Peyer's patch (tissue), 4 donors: ENCODE data around the gene CLCN4.

Experiments used
- CTCF ChIP-seq, 6 experiments: fragments of 450-650 bp in 4 of 6; fragments of 200-600 bp in 2 of 6; sonication (generic) in 1 of 6; IDR thresholded peaks; one replicate each; pipeline ENCODE4 v1.5.1; 2017 to 2019; ENCODE audit warnings: antibody characterized with exemption in 6 of 6, mild to moderate bottlenecking in 3 of 6, moderate library complexity in 1 of 6
- POLR2A ChIP-seq, 2 donors: fragments of 450-650 bp; IDR thresholded peaks; one replicate each; pipeline ENCODE4 v1.5.1; 2017; ENCODE audit warnings: antibody characterized with exemption in 2 of 2, mild to moderate bottlenecking in 2 of 2, moderate library complexity in 2 of 2

GRCh38 chrX:10173331-10173900 is 16.6 kb downstream of the CLCN4 start:
- no peak for TF ChIP-seq CTCF (IDR thresholded peaks at IDR 0.05)
- TF ChIP-seq POLR2A (IDR thresholded peaks at IDR 0.05) = no peak
